DND-41 (cell line): ENCODE data around the gene LSM7.

Experiments used
- EZH2 ChIP-seq: IDR thresholded peaks from 3 replicates; pipeline ENCODE4 v1.6.1; 2012; ENCODE audit warnings: borderline replicate concordance, low read depth, mild to moderate bottlenecking, moderate library complexity, low read length, inconsistent platforms; ENCODE audit not compliant: severe bottlenecking
- TF ChIP-seq, protein P1 (sequence below): IDR thresholded peaks from 2 replicates; pipeline ENCODE4 v1.5.1; 2012; ENCODE audit warnings: borderline replicate concordance, low read length, moderate library complexity, mild to moderate bottlenecking; ENCODE audit not compliant: poor library complexity, severe bottlenecking; ENCODE audit errors: extremely low read depth

- TF ChIP-seq, protein P1, sequence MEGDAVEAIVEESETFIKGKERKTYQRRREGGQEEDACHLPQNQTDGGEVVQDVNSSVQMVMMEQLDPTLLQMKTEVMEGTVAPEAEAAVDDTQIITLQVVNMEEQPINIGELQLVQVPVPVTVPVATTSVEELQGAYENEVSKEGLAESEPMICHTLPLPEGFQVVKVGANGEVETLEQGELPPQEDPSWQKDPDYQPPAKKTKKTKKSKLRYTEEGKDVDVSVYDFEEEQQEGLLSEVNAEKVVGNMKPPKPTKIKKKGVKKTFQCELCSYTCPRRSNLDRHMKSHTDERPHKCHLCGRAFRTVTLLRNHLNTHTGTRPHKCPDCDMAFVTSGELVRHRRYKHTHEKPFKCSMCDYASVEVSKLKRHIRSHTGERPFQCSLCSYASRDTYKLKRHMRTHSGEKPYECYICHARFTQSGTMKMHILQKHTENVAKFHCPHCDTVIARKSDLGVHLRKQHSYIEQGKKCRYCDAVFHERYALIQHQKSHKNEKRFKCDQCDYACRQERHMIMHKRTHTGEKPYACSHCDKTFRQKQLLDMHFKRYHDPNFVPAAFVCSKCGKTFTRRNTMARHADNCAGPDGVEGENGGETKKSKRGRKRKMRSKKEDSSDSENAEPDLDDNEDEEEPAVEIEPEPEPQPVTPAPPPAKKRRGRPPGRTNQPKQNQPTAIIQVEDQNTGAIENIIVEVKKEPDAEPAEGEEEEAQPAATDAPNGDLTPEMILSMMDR = no peak
- TF ChIP-seq EZH2 = no peak
Measured at GRCh38 chr19:2361246-2362045, 33.1 kb upstream of the LSM7 start.
